Measurements from ENCODE around the gene PPME1. TPM values are rescaled to one million over a fixed set of nuclear protein-coding genes. Genes with fewer than 3 reads are reported as not detected.

Gene PPME1
- total RNA-seq, 1 donor from 2014 or later: 29.7 TPM

DNA sequence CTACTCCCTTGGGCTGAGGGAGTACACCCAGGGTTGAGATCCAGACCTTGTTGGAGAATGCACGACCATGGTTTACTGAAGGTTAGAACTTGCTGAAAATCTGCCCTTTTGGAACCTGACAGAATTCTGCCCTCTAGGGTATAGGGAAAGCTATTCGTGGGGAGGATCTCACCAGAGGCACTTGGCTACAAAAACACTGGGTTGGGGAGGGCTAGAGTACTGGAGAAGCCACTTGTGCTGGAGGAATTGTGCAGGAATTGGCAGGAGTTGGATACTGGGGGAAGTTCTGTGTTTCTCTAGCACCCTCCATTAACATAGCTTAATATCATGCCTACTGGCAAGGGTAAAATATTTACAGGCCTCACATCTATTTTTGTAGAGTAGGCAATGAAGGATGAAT lies 55.8 kb downstream of the PPME1 start:
- intact Hi-C loops (cut with DNase I): no loop called here
- no peak for DNase-seq (ENCODE audit: low spot score in 2 of 2)
- TF ChIP-seq, protein P1, sequence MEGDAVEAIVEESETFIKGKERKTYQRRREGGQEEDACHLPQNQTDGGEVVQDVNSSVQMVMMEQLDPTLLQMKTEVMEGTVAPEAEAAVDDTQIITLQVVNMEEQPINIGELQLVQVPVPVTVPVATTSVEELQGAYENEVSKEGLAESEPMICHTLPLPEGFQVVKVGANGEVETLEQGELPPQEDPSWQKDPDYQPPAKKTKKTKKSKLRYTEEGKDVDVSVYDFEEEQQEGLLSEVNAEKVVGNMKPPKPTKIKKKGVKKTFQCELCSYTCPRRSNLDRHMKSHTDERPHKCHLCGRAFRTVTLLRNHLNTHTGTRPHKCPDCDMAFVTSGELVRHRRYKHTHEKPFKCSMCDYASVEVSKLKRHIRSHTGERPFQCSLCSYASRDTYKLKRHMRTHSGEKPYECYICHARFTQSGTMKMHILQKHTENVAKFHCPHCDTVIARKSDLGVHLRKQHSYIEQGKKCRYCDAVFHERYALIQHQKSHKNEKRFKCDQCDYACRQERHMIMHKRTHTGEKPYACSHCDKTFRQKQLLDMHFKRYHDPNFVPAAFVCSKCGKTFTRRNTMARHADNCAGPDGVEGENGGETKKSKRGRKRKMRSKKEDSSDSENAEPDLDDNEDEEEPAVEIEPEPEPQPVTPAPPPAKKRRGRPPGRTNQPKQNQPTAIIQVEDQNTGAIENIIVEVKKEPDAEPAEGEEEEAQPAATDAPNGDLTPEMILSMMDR (IDR thresholded peaks at IDR 0.05): no peak
- peaks cover 9 to 17% of the 10 kb centered on the region in 2 donors for H3K36me3 ChIP-seq
- no peak overlapping the region for H3K4me3 ChIP-seq
- H3K27me3 ChIP-seq: no peaks in the 10 kb centered on the region
- no peaks in the 10 kb centered on the region for H3K9me3 ChIP-seq
- H3K4me1 ChIP-seq: no peaks in the 10 kb centered on the region
- H3K27ac ChIP-seq: no peak overlapping the region

DNA sequence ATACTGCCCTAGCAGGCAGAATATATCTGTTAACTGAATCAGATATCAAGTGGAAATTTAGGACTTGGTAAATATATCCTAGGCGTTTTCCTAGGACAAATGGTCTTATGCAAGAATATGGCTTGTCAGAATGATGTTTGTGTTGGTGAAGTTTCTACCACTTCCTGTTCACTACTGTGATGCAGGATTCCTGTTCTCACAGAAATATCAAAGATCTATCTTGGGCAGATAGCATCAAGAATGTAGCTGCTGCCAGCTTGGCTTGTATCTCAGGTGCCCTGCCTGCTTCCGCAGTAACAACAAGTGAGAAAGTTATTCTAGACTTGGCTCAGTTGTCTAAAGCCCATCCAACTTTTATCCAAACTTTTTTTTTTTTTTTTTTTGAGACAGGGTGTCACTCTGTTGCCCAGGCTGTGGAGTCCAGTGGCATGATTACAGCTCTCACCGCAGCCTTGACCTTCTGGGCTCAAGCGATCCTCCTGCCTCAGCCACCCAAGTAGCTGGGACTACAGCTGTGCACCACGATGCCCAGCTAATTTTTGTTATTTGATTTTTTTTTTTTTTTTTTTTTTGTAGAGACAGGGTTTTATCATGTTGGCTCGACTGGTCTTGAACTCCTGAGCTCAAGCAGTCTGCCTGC lies 61.3 kb downstream of the PPME1 start:
- DNase-seq (ENCODE audit: low spot score in 2 of 2): no peak
- Histone ChIP-seq H3K9me3 (no peaks in the 10 kb centered on the region), H3K27me3 (no peaks in the 10 kb centered on the region), H3K36me3 (peaks cover 22 to 35% of the 10 kb centered on the region in 2 donors), H3K4me3 (no peak overlapping the region), H3K27ac (no peak overlapping the region), H3K4me1 (no peaks in the 10 kb centered on the region)
- TF ChIP-seq, protein P1 (IDR thresholded peaks at IDR 0.05): no peak
- intact Hi-C loops (cut with DNase I): no loop called here

DNA sequence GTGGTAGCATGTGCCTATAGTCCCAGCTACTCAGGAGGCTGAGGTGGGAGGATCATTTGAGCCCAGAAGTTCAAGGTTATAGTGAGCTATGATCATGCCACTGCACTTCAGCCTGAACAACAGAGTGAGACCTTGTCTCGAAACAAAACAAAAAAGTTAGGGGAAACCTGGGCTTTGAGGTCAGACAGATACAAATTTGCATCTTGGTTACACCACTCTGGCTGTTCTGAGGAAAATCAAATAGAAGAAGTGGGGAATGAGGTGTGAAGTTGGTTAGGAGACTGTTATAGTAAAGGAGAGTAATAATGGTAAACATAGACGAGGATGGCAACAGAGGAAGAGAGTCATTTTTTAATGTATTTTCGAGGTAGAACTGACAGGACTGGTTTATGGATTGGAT lies 62.6 kb downstream of the PPME1 start:
- TF ChIP-seq, protein P1 (IDR thresholded peaks at IDR 0.05): no peak
- no peak for DNase-seq (ENCODE audit: low spot score in 2 of 2)
- H3K27me3 ChIP-seq: no peaks in the 10 kb centered on the region
- H3K27ac ChIP-seq: no peak overlapping the region
- no peaks in the 10 kb centered on the region for H3K4me1 ChIP-seq
- no peak overlapping the region for H3K4me3 ChIP-seq
- intact Hi-C loops (cut with DNase I): no loop called here
- no peaks in the 10 kb centered on the region for H3K9me3 ChIP-seq
- peaks cover 22 to 43% of the 10 kb centered on the region in 2 donors for H3K36me3 ChIP-seq

DNA sequence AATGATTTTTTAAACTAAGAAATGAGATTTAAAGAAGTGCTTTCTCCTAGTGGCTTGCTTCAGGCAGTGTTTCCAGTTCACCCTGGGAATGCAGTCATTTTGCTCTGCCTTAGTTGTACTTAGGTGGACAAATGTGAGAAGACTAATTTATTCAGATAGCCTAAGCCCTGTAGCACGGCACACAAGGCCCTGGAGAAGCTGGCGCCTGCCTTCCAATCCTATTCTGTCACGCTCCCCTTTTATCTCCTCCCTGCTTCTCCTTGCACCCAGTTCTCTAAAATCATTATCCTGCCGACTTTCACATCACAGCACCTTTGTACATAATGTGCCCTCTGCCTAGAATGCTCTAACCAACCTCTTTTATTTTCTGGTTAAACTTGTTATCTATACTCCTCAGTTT lies 64.0 kb downstream of the PPME1 start:
- no peak overlapping the region for H3K4me3 ChIP-seq
- H3K9me3 ChIP-seq: no peaks in the 10 kb centered on the region
- H3K36me3 ChIP-seq: peaks cover 31 to 56% of the 10 kb centered on the region in 2 donors
- DNase-seq (ENCODE audit: low spot score in 2 of 2): no peak
- intact Hi-C loops (cut with DNase I): no loop called here
- no peak overlapping the region for H3K27ac ChIP-seq
- H3K27me3 ChIP-seq: no peaks in the 10 kb centered on the region
- TF ChIP-seq, protein P1 (IDR thresholded peaks at IDR 0.05): no peak
- H3K4me1 ChIP-seq: no peaks in the 10 kb centered on the region

- Histone ChIP-seq H3K4me3 (no peak overlapping the region), H3K27me3 (no peaks in the 10 kb centered on the region), H3K4me1 (no peaks in the 10 kb centered on the region), H3K27ac (no peak overlapping the region), H3K36me3 (peaks cover 25 to 51% of the 10 kb centered on the region in 2 donors), H3K9me3 (no peaks in the 10 kb centered on the region)
- intact Hi-C loops (cut with DNase I): no loop called here
- TF ChIP-seq, protein P1 (IDR thresholded peaks at IDR 0.05): no peak
- DNase-seq (ENCODE audit: low spot score in 2 of 2): no peak
Measured at GRCh38 chr11:74237541-74237940, 66.5 kb downstream of the PPME1 start.

DNA sequence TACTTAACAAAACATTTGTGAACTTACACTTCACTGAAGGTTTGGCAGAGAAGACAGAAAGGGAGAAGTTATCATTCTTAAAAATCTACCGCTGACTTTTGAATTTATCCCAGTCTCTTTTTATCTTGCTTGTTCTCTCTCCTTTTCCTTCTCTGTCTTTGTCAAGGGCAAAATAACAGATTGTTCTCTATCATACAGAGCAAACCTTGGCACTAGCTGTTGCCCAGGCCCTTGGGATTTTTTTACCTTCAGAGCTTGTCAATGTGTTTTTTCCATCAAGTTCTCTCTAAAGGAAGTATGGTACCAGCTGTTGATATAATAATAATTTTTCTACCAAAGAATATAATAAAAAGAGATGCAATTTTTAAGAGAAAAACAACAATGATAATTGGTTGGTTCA lies 67.2 kb downstream of the PPME1 start:
- H3K27ac ChIP-seq: no peak overlapping the region
- no peaks in the 10 kb centered on the region for H3K27me3 ChIP-seq
- intact Hi-C loops (cut with DNase I): no loop called here
- H3K36me3 ChIP-seq: peaks cover 25 to 51% of the 10 kb centered on the region in 2 donors
- TF ChIP-seq, protein P1 (IDR thresholded peaks at IDR 0.05): no peak
- DNase-seq (ENCODE audit: low spot score in 2 of 2): no peak
- H3K4me3 ChIP-seq: no peak overlapping the region
- H3K4me1 ChIP-seq: no peaks in the 10 kb centered on the region
- no peaks in the 10 kb centered on the region for H3K9me3 ChIP-seq
